GM12878 (cell line): Measurements from ENCODE around the gene TBC1D30.

Experiments used
- BHLHE40 ChIP-seq, 2 experiments: fragments of 450-650 bp in 1 of 2; IDR thresholded peaks; 2 replicates each; pipeline ENCODE4 v1.6.1; 2011 to 2017; ENCODE audit warnings: low read depth in 2 of 2, borderline replicate concordance in 1 of 2, improper control_type of control experiment in 1 of 2, low read length in 1 of 2, mild to moderate bottlenecking in 1 of 2
- EP300 ChIP-seq, 2 experiments: fragments of 150-350 bp in 1 of 2; IDR thresholded peaks; 2 replicates each; pipeline ENCODE4 v1.6.1; 2011 to 2012; ENCODE audit warnings: low read depth in 2 of 2, low read length in 2 of 2, borderline replicate concordance in 1 of 2, improper control_type of control experiment in 1 of 2, inconsistent platforms in 1 of 2; ENCODE audit not compliant: control insufficient read depth in 1 of 2
- FOXM1 ChIP-seq: IDR thresholded peaks from 2 replicates; pipeline ENCODE4 v1.6.1; 2012; ENCODE audit warnings: low read depth, mild to moderate bottlenecking, inconsistent platforms, low read length, moderate library complexity
- JUNB ChIP-seq: IDR thresholded peaks from 2 replicates; pipeline ENCODE4 v1.6.1; 2016; ENCODE audit warnings: antibody characterized with exemption, mild to moderate bottlenecking
- NFXL1 ChIP-seq: fragments of 450-650 bp; IDR thresholded peaks from 2 replicates; pipeline ENCODE4 v1.6.1; 2017; ENCODE audit warnings: antibody characterized with exemption, mild to moderate bottlenecking, borderline replicate concordance
- NFYB ChIP-seq: IDR thresholded peaks from 2 replicates; pipeline ENCODE4 v1.6.1; 2011; ENCODE audit warnings: low read depth, mild to moderate bottlenecking, low read length, improper control_type of control experiment, moderate library complexity; ENCODE audit not compliant: insufficient read depth
- POLR2A ChIP-seq: IDR thresholded peaks from 2 replicates; pipeline ENCODE4 v1.6.1; 2011; ENCODE audit warnings: low read depth, mild to moderate bottlenecking, low read length
- TF ChIP-seq, protein P1 (sequence below), 3 experiments: IDR thresholded peaks in 2 of 3; conservative IDR thresholded peaks in 1 of 3; 2 replicates each; pipeline ENCODE4 v1.5.1; 2011; ENCODE audit warnings: low read depth in 3 of 3, low read length in 3 of 3, mild to moderate bottlenecking in 3 of 3, control low read depth in 2 of 3, moderate library complexity in 2 of 3, inconsistent platforms in 1 of 3, mixed read lengths in 1 of 3; ENCODE audit not compliant: control insufficient read depth in 2 of 3, insufficient read depth in 1 of 3; ENCODE audit errors: extremely low read depth in 1 of 3

DNA sequence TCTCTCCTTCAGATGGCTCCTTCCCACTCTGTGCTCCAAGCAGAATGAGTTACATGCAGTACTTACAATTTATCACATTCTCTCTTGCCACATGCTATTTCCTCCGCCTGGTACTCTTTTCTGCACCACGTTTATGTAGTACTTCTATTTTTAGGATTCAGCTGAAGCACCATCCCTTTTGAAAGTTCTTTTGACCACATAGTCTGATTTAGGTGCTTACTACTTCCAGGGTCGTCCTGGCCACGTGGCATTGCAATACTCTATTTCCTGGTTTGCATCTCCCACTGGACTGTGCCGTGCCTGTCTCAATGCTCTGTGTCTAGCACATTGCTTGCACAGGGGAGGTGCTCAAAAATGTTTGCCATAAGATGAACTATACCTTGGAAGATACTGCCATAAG lies 16.3 kb upstream of the TBC1D30 start:
- TF ChIP-seq NFXL1: no peak
- TF ChIP-seq, protein P1, sequence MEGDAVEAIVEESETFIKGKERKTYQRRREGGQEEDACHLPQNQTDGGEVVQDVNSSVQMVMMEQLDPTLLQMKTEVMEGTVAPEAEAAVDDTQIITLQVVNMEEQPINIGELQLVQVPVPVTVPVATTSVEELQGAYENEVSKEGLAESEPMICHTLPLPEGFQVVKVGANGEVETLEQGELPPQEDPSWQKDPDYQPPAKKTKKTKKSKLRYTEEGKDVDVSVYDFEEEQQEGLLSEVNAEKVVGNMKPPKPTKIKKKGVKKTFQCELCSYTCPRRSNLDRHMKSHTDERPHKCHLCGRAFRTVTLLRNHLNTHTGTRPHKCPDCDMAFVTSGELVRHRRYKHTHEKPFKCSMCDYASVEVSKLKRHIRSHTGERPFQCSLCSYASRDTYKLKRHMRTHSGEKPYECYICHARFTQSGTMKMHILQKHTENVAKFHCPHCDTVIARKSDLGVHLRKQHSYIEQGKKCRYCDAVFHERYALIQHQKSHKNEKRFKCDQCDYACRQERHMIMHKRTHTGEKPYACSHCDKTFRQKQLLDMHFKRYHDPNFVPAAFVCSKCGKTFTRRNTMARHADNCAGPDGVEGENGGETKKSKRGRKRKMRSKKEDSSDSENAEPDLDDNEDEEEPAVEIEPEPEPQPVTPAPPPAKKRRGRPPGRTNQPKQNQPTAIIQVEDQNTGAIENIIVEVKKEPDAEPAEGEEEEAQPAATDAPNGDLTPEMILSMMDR (IDR thresholded peaks at IDR 0.05 in 2 of 3, conservative IDR thresholded peaks at IDR 0.05 in 1 of 3; ENCODE audit: control insufficient read depth in 2 of 3, extremely low read depth in 1 of 3, insufficient read depth in 1 of 3, low read depth in 3 of 3, low read length in 3 of 3): no peak
- TF ChIP-seq FOXM1: no peak
- no peak for TF ChIP-seq EP300 (IDR thresholded peaks at IDR 0.05; ENCODE audit: borderline replicate concordance in 1 of 2, control insufficient read depth in 1 of 2, low read depth in 2 of 2, low read length in 2 of 2)
- TF ChIP-seq NFYB: no peak
- TF ChIP-seq POLR2A: no peak
- TF ChIP-seq JUNB: no peak
- no peak for TF ChIP-seq BHLHE40 (IDR thresholded peaks at IDR 0.05; ENCODE audit: borderline replicate concordance in 1 of 2, low read depth in 2 of 2, low read length in 1 of 2)
